Choroid plexus epithelial cell (primary cell): ENCODE data around the gene CMBL.

Experiments
- DNase-seq: peaks from one replicate; pipeline ENCODE4 v3.0.0-alpha.2; 2010; ENCODE audit warnings: low read depth
- H3K4me3 ChIP-seq: 2 replicates; pipeline ENCODE4 v1.5.1; 2011; ENCODE audit warnings: low read depth, mild to moderate bottlenecking, control low read depth, low read length, moderate library complexity
- CTCF ChIP-seq: conservative IDR thresholded peaks from 2 replicates; pipeline ENCODE4 v1.5.1; 2011; ENCODE audit warnings: low read depth, mild to moderate bottlenecking, control low read depth, inconsistent platforms, low read length, moderate library complexity

The CMBL gene

GRCh38 chr5:10324518-10325370, 17.0 kb upstream of the CMBL start:
- no peak for TF ChIP-seq CTCF
- DNase-seq: no peak
- no peak overlapping the region for H3K4me3 ChIP-seq

GRCh38 chr5:10323588-10324488, 16.1 kb upstream of the CMBL start:
- no peak for TF ChIP-seq CTCF
- no peak overlapping the region for H3K4me3 ChIP-seq
- DNase-seq: no peak

GRCh38 chr5:10321882-10322281, 14.2 kb upstream of the CMBL start:
- DNase-seq: no peak
- no peak for TF ChIP-seq CTCF
- H3K4me3 ChIP-seq: no peak overlapping the region

GRCh38 chr5:10320793-10321192, 13.1 kb upstream of the CMBL start:
- no peak overlapping the region for H3K4me3 ChIP-seq
- DNase-seq: no peak
- TF ChIP-seq CTCF: no peak

- no peak overlapping the region for H3K4me3 ChIP-seq
- peak; percentile 53 for TF ChIP-seq CTCF
- peak; percentile 90 for DNase-seq
These were observed 11.6 kb upstream of the CMBL start for GRCh38 chr5:10319202-10319851.

- no peak for DNase-seq
- no peak overlapping the region for H3K4me3 ChIP-seq
- TF ChIP-seq CTCF: no peak
These were observed 10.4 kb upstream of the CMBL start for GRCh38 chr5:10317825-10318682.
